Stimulated activated naive CD8-positive, alpha-beta T cell treated with anti-CD3 and anti-CD28 coated beads, Interleukin-15, Interleukin-2, amounts not matched to agents 100 ng/mL and 50 ng/mL, for 24 hours (primary cell): ENCODE results near the gene HIP1R.
"Not testable (repeated sequence)": the region's sequence is repeated elsewhere in the genome, so short reads cannot be mapped to it uniquely, and the experiment has no call there.

Experiments
- H3K27ac Mint-ChIP-seq: one replicate; pipeline ENCODE4 v1.8.0; 2021; ENCODE audit warnings: mild to moderate bottlenecking, mixed read lengths
- H3K27me3 Mint-ChIP-seq: one replicate; pipeline ENCODE4 v1.8.0; 2021; ENCODE audit warnings: mixed read lengths
- H3K36me3 Mint-ChIP-seq: one replicate; pipeline ENCODE4 v1.8.0; 2021; ENCODE audit warnings: low read depth, mixed read lengths
- H3K4me1 Mint-ChIP-seq: one replicate; pipeline ENCODE4 v1.8.0; 2021; ENCODE audit warnings: low read depth, mixed read lengths
- H3K4me3 Mint-ChIP-seq: one replicate; pipeline ENCODE4 v1.8.0; 2021; ENCODE audit warnings: mild to moderate bottlenecking, mixed read lengths
- H3K9me3 Mint-ChIP-seq: one replicate; pipeline ENCODE4 v1.8.0; 2021; ENCODE audit warnings: mixed read lengths

HIP1R gene

DNA sequence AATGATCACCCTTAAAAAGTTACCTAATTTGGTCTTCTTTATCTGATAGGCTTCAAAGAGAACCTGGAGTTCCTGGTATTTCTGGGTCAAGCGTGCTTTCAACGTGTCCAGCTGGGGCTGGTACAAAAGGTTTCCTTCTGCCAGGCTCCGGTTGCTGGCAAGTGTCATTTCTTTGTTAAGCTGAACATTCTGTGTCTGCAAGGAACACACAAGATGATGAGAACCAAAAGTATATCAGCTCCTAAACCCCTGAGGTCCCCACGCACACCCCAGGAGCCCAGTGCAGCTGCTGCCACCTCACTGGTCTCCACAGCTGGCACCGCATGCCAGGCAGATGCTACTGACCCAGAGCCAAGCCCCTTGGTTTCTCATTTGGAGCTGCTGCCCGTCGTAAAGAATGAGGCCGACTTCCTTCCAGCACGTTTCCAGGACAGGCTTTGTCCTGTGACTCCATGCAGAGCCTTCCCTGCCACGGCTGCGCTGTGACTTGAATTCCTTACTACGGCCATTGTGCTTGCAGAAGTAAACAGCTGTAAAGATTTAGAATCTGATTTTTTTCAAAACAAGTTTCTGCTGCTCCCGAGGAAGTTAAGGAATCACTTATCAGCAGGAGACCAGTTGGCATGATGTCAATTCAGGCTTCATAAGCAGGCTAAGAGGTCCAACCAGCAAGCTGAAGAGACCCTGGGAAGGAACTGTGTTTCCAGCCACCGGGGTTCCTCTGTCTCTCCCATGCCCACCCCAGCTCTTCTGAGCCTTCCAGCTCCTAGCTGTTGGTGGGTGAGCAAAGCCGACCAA lies 35.8 kb downstream of the HIP1R start:
- Mint-ChIP-seq H3K27ac (peak overlapping the region; percentile 86), H3K27me3 (peaks cover 12% of the 10 kb centered on the region), H3K9me3 (no peaks in the 10 kb centered on the region), H3K4me3 (peak overlapping the region; percentile 71), H3K4me1 (peaks cover 73% of the 10 kb centered on the region), H3K36me3 (peaks cover 31% of the 10 kb centered on the region)

DNA sequence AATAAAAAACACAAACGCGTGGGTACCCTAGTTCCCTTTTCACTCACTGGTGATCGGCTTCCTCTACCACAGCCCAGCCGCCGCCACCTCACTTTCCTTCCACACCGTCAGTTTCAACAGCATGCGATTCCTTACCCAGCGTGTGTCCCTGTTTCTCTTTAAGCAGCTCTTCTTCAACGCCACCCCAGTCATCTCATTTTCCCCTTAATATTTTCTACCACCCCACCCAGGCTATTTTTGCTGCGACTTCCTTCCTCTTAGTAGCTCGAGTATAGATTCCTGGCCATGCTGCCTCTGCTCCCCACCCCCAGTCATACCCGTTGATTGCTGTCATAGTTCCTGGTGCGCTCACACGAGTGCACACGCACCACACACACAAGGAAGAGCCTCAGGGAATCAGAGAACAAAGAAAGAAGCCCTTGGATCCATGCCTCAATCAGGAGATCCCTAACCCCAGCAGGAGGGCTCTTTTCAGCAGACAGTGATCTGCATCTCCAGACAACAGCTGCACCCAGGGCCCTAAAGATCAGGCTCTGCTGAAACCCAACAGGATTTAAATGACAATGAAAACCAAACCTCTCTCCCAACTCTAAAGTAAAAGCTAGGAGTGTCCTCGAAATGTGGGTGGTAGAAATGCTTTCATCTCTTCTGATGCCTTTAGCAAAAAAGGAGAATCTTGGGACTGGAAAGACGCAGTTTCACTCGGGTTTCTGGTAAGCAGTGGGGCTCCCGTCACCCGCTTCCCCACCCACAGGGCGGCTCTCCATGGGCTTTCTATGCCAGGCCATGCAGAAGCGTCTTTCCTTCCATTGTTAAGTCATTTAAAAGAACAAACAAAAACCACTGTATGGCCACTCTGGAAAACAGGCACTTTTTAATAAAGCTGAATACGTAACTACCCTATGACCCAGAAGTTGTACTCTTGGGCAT lies 36.9 kb downstream of the HIP1R start:
- Mint-ChIP-seq H3K27me3 (peaks cover 12% of the 10 kb centered on the region), H3K36me3 (peaks cover 27% of the 10 kb centered on the region), H3K4me3 (peak overlapping the region; percentile 71), H3K27ac (peak overlapping the region; percentile 86), H3K9me3 (no peaks in the 10 kb centered on the region), H3K4me1 (peaks cover 84% of the 10 kb centered on the region)

DNA sequence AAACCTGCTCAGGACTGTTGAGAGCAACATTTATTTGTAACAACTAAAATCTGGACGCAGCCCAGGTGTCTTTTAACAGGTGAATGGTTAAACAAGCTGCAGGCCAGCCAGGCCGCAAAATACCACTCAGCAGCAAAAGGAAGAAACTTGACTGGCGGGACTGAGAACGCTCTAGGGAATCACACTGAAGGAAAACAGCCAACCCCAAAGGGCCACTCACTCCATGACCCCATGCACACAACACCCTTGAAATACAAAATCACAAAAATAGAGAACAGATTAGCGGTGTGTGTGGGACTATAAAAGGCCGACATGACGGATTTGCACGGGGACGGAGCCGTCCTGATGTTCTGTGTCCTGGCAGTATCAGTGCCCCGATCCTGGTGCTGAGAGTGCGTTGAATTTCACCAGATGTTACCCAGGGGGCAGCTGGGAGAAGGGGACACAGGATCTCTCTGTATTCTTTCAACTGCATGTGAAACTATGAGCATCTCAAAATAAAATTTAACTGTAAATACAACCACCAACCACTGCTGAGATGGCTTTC lies 37.6 kb downstream of the HIP1R start:
- no peaks in the 10 kb centered on the region for H3K9me3 Mint-ChIP-seq
- peaks cover 92% of the 10 kb centered on the region for H3K4me1 Mint-ChIP-seq
- no peak overlapping the region for H3K4me3 Mint-ChIP-seq
- H3K27ac Mint-ChIP-seq = peak overlapping the region; percentile 36
- peaks cover 28% of the 10 kb centered on the region for H3K36me3 Mint-ChIP-seq
- peaks cover 16% of the 10 kb centered on the region for H3K27me3 Mint-ChIP-seq

DNA sequence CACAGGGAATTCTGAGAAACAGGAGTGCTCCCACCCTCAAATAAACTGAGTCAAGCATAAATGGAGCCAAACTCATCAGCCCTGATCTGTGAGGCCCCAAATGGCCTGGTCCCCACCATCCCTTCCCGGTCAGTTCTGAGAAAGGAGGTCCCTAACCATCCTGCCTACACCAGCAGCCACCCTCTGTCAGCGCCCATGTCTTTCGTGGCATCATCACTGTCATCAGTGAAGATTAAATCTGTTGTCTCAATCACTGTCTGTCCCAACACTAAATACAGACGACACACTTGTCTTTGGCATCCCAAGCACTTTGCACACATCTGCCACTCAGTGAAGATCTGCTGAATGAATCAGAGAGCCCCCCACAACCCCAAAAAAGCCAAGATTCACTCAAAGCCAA lies 38.3 kb downstream of the HIP1R start:
- Mint-ChIP-seq H3K27me3 (peaks cover 16% of the 10 kb centered on the region), H3K4me1 (peaks cover 98% of the 10 kb centered on the region), H3K9me3 (no peaks in the 10 kb centered on the region), H3K4me3 (peak overlapping the region; percentile 1), H3K36me3 (peaks cover 27% of the 10 kb centered on the region), H3K27ac (peak overlapping the region; percentile 46)

DNA sequence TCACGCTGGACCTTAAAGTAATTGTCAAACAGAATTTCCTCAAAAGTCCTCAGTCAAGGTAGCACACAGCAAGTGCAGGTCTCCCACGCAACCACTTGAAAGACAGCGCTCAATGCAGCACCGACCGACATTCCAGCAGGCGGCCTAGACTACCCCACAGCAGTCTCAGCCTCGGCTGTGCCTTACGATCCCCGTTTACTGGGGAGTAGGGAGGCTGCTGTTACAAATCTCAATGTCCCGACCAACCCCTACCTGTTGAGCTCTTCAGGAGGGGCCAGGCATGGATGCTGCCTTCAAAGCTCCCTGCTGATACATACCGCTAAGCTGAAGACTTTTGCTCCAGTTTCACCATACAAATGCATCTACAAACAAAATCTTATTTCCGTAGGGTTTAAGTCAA lies 38.8 kb downstream of the HIP1R start:
- Mint-ChIP-seq H3K27me3 (peaks cover 16% of the 10 kb centered on the region), H3K27ac (peak overlapping the region; percentile 46), H3K4me1 (peaks cover 99% of the 10 kb centered on the region), H3K9me3 (no peaks in the 10 kb centered on the region), H3K36me3 (peaks cover 22% of the 10 kb centered on the region), H3K4me3 (peak overlapping the region; percentile 37)

DNA sequence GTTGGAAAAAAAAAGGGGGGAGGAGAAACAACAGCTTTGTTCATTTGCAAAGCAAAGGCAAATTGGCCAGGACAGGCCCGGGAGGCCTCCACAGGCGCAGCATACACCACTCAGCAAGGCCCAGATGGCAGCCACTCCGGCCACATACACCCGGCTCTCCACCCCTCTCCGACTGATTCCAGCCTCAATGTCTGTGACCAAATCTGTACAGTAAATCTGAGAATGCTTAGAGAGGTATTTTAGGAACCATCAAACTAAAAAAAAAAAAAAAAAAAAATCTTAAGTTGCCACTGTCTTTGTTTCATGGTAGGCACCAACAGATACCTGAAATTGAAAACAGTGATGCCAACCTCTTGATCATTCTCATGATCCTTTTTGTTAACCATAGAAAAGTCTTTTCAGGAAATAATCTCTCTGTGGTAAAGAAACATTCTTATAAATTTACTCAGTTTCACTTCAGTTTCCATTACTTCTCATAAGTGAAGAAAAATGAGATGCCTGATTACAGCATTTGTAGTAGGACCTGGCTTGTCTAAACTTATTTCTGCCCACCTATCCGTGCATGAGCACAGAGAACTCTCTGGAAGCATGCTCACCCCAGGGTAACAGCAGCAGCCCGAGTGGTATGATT lies 40.4 kb downstream of the HIP1R start:
- H3K36me3 Mint-ChIP-seq = peaks cover 10% of the 10 kb centered on the region
- H3K27me3 Mint-ChIP-seq = peaks cover 16% of the 10 kb centered on the region
- H3K27ac Mint-ChIP-seq = peak overlapping the region; percentile 36
- H3K4me3 Mint-ChIP-seq = peak overlapping the region; percentile 55
- peaks cover 99% of the 10 kb centered on the region for H3K4me1 Mint-ChIP-seq
- no peaks in the 10 kb centered on the region for H3K9me3 Mint-ChIP-seq

DNA sequence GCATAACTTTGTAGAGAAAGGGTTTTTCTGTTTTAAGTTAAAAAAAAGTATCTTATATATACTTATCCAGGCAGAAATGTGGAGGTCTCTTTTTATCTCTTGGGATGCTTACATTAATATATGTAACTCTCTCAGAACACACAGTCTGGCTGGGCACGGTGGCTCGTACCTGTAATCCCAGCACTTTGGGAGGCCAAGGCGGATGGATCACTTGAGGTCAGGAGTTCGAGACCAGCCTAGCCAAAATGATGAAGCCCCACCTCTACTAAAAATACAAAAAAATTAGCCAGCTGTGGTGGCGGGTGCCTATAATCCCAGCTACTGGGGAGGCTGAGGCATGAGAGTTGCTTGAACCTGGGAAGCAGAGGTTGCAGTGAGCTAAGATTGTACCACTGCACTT lies 41.0 kb downstream of the HIP1R start:
- Mint-ChIP-seq H3K27ac (peak overlapping the region; percentile 36), H3K27me3 (peaks cover 16% of the 10 kb centered on the region), H3K4me1 (peaks cover 99% of the 10 kb centered on the region), H3K4me3 (peak overlapping the region; percentile 55), H3K36me3 (peaks cover 11% of the 10 kb centered on the region)
- H3K9me3 Mint-ChIP-seq = not testable (repeated sequence)

DNA sequence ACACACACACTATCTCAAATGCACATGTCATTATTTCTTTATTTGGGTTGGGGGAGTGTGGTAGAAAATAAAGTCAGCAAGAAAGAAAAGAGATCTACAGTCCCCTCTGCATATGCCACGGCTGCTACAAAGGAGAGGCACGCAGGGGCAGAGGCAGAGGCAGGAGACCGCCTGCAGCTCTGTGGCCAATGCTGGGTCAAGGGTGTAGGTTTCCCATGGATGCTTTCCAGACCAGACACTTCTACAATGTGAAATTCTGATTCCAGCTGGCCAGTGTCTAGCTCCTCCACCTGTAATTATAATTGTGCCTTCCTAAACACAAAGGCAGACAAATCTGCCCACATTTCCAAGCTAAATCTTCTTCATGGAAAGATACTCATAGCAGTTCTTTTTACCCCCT lies 41.5 kb downstream of the HIP1R start:
- Mint-ChIP-seq H3K4me3 (no peak overlapping the region), H3K27ac (peak overlapping the region; percentile 36), H3K36me3 (peaks cover 11% of the 10 kb centered on the region), H3K9me3 (no peaks in the 10 kb centered on the region), H3K4me1 (peaks cover 99% of the 10 kb centered on the region), H3K27me3 (peaks cover 16% of the 10 kb centered on the region)

DNA sequence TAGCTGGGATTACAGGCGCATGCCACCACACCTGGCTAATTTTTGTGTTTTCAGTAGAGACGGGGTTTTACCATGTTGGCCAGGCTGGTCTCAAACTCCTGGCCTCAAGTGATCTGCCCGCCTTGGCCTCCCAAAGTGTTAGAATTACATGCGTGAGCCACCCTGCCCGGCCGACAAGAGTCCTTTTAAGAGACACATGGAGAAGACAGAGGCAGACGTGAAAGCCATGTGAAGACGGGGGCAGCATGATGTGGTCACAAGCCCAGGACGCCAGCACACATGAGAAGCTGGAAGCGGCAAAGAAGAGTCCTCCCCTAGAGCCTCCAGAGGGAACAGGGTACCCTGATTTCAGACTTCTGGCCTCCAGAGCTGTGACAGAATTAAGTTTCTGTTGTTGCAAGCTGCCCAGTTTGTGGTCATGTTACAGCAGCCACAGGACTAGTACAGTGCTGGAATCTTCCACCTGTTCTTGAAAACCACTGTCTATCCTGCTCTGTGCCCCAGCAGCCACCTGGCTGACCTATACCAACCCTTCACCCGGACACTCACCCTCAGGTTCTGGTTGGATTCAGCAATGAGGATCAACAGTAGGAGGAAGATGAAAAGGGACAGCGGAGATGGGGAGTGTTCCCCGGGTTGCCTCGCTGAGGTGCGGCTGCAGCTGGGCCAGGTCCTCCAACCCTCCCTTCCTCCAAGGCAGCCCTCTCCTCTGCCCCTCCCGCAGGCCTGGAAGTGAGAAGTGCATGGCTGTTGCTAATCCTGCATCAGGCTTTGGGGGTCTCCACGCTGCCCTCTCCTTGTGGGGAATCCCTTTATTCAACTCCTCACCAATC lies 43.7 kb downstream of the HIP1R start:
- no peak overlapping the region for H3K27ac Mint-ChIP-seq
- H3K36me3 Mint-ChIP-seq = peaks cover 20% of the 10 kb centered on the region
- no peaks in the 10 kb centered on the region for H3K9me3 Mint-ChIP-seq
- peaks cover 4% of the 10 kb centered on the region for H3K27me3 Mint-ChIP-seq
- H3K4me3 Mint-ChIP-seq = no peak overlapping the region
- peaks cover 98% of the 10 kb centered on the region for H3K4me1 Mint-ChIP-seq

DNA sequence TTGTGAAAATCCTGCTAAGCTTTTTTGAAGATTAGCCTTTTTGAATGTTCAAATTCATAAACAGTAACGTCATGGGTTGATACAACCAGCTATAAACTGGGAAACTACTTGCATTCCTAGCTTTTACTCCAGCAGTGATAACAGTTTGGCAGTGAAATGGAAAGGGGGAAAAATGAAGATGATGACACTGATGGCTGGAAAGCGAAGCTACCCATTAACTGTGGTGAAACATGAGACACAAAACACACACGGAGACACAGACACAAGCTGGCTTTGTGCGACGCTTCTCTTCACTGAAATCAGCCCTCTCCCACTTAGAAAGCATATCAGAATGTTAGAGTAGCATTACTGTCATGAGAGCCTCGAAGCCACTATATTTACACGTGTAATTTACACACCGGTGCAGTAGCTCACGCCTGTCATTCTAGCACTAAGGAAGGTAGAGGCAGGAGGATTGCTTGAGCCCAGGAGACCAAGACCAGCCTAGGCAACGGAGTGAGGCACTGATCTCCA lies 45.0 kb downstream of the HIP1R start:
- Mint-ChIP-seq H3K27me3 (peaks cover 4% of the 10 kb centered on the region), H3K4me3 (no peak overlapping the region), H3K27ac (no peak overlapping the region), H3K9me3 (no peaks in the 10 kb centered on the region), H3K36me3 (peaks cover 20% of the 10 kb centered on the region), H3K4me1 (peaks cover 99% of the 10 kb centered on the region)

DNA sequence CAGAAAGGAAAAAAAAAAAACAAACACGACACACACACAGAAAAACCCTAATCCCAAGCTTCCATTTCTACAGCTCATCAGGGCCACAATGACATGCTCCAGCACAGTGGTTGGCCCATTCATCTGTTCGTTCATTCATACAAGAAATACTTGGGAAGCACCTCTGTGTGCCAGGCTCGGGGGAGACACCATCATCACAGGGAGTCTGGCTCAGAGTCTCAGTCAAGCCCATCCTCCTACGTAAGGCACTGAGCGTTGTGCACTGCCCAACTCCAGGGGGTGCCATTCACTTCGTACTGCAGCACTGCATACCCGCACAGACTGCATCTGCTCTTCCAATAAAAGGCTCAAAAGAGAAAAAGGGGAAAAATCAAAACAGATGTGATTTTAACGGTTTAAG lies 45.4 kb downstream of the HIP1R start:
- H3K4me1 Mint-ChIP-seq = peaks cover 96% of the 10 kb centered on the region
- H3K9me3 Mint-ChIP-seq = no peaks in the 10 kb centered on the region
- H3K27ac Mint-ChIP-seq = no peak overlapping the region
- H3K27me3 Mint-ChIP-seq = peaks cover 4% of the 10 kb centered on the region
- peaks cover 20% of the 10 kb centered on the region for H3K36me3 Mint-ChIP-seq
- no peak overlapping the region for H3K4me3 Mint-ChIP-seq

DNA sequence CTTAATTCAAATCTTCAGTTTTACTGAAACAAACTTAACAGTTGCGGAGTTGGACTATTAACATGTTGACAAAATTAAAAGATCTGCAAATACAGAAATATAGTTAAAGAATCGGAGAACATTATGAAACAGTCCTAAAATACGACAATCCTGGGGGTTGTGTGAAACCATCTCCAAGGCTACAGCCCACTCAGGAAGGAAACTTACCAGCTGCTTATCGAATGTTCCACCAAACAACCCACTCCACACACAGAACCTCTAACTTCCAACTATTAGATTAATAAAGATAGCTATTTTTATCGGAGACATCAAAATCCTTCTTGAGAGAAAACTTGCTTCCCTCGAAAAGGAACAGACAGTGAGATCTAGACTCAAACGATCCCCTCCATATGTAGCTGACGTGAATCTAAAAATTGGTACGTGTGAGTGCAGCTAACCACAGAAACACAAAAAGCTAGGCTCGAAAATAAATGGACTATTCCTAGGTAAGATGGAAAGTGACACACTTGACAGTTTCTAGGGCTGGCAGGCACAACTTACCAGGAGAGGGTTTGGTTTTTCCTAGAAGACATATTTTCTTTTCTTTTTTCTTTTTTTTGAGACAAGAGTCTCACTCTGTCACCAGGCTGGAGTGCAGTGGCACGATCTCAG lies 47.8 kb downstream of the HIP1R start:
- peaks cover 15% of the 10 kb centered on the region for H3K36me3 Mint-ChIP-seq
- H3K4me3 Mint-ChIP-seq = peak overlapping the region; percentile 32
- no peaks in the 10 kb centered on the region for H3K27me3 Mint-ChIP-seq
- H3K27ac Mint-ChIP-seq = peak overlapping the region; percentile 32
- no peaks in the 10 kb centered on the region for H3K9me3 Mint-ChIP-seq
- peaks cover 96% of the 10 kb centered on the region for H3K4me1 Mint-ChIP-seq

DNA sequence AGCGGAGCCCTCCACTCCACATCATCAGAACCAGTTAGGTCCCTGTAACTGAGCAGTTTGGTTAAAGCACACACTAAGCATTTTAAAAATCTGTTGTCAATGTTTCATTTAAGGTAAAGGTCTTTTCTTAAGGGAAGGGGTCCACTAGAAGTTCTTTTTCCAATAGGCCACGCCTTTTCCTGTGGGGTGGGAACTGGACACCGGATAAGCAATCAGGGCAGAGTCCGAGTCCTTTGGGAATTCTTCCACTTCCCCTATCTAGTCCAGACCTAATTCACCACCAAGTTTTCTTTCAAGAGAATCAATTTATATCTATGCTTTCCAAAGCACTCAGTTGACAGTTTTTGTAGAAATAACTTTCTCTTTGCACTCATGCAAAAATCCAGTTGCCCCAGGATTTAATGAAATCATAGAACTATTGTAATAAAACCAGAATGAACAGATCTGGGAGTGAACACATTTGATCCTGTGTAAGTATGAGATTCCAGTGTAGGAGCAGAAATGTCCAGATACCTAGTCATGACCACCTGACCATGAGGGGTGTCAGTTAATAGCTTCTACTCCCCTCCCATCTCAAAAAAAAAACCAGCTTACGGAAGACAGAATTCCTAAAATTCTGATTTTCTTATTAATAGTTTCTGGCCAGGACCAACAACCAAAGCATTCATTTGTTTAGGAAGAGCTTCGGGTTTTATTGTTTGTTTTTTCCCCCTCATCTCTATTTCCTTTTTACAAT lies 49.0 kb downstream of the HIP1R start:
- Mint-ChIP-seq H3K9me3 (no peaks in the 10 kb centered on the region), H3K27me3 (no peaks in the 10 kb centered on the region), H3K4me1 (peaks cover 96% of the 10 kb centered on the region), H3K4me3 (peak overlapping the region; percentile 2), H3K36me3 (peaks cover 15% of the 10 kb centered on the region), H3K27ac (peak overlapping the region; percentile 9)
